DND-41 (cell line): ENCODE measurements around the gene PRKAR1B.
A peak's percentile ranks its signal among the peaks of the same experiment; 100 is the strongest.

Experiments used
- ATAC-seq: fragments of 200-7000 bp; cut with Tn5 transposase; 3 replicates; pipeline ENCODE4 v1.9.1; 2021; ENCODE audit warnings: low read depth; ENCODE audit not compliant: insufficient read depth
- DNase-seq: peaks from one replicate; pipeline ENCODE4 v3.0.0-alpha.2; 2020
- H2AFZ ChIP-seq: 2 replicates; pipeline ENCODE4 v1.6.0; 2012; ENCODE audit warnings: low read depth, low read length
- H3K27ac ChIP-seq: 2 replicates; pipeline ENCODE4 v1.5.1; 2012; ENCODE audit warnings: low read length, inconsistent platforms
- H3K27me3 ChIP-seq: fragments of 200-600 bp; sonication (generic); 2 replicates; pipeline ENCODE4 v1.6.0; 2012; ENCODE audit warnings: low read length, mild to moderate bottlenecking, inconsistent platforms; ENCODE audit not compliant: insufficient read depth, poor library complexity
- H3K36me3 ChIP-seq: 2 replicates; pipeline ENCODE4 v1.5.1; 2012; ENCODE audit warnings: low read length, inconsistent platforms; ENCODE audit not compliant: insufficient read depth
- H3K4me1 ChIP-seq: 2 replicates; pipeline ENCODE4 v1.5.1; 2012; ENCODE audit warnings: mild to moderate bottlenecking, low read length; ENCODE audit not compliant: insufficient read depth
- H3K4me2 ChIP-seq: 2 replicates; pipeline ENCODE4 v1.6.0; 2012; ENCODE audit warnings: mild to moderate bottlenecking, moderate library complexity, low read length, inconsistent platforms; ENCODE audit not compliant: insufficient read depth
- H3K4me3 ChIP-seq, 2 experiments: fragments of 200-600 bp in 1 of 2; shearing (Covaris generic) in 1 of 2; 2 replicates each; pipeline ENCODE4 v1.5.1; 2012 to 2016; ENCODE audit warnings: inconsistent platforms in 2 of 2, low read length in 2 of 2, mild to moderate bottlenecking in 2 of 2, low read depth in 1 of 2, moderate library complexity in 1 of 2
- H3K79me2 ChIP-seq: 2 replicates; pipeline ENCODE4 v1.6.0; 2012; ENCODE audit warnings: low read length, inconsistent platforms; ENCODE audit not compliant: insufficient read depth
- H3K9ac ChIP-seq: 2 replicates; pipeline ENCODE4 v1.6.0; 2012; ENCODE audit warnings: low read depth, mild to moderate bottlenecking, inconsistent platforms, low read length, moderate library complexity
- H3K9me3 ChIP-seq: 2 replicates; pipeline ENCODE4 v1.5.1; 2012; ENCODE audit warnings: low read length, moderate library complexity, mild to moderate bottlenecking, inconsistent platforms; ENCODE audit not compliant: insufficient read depth, severe bottlenecking
- H4K20me1 ChIP-seq: 2 replicates; pipeline ENCODE4 v1.6.0; 2012; ENCODE audit warnings: low read length; ENCODE audit not compliant: insufficient read depth
- EZH2 ChIP-seq: IDR thresholded peaks from 3 replicates; pipeline ENCODE4 v1.6.1; 2012; ENCODE audit warnings: borderline replicate concordance, low read depth, mild to moderate bottlenecking, moderate library complexity, low read length, inconsistent platforms; ENCODE audit not compliant: severe bottlenecking
- TF ChIP-seq, protein P1 (sequence below): IDR thresholded peaks from 2 replicates; pipeline ENCODE4 v1.5.1; 2012; ENCODE audit warnings: borderline replicate concordance, low read length, moderate library complexity, mild to moderate bottlenecking; ENCODE audit not compliant: poor library complexity, severe bottlenecking; ENCODE audit errors: extremely low read depth

PRKAR1B gene

DNA sequence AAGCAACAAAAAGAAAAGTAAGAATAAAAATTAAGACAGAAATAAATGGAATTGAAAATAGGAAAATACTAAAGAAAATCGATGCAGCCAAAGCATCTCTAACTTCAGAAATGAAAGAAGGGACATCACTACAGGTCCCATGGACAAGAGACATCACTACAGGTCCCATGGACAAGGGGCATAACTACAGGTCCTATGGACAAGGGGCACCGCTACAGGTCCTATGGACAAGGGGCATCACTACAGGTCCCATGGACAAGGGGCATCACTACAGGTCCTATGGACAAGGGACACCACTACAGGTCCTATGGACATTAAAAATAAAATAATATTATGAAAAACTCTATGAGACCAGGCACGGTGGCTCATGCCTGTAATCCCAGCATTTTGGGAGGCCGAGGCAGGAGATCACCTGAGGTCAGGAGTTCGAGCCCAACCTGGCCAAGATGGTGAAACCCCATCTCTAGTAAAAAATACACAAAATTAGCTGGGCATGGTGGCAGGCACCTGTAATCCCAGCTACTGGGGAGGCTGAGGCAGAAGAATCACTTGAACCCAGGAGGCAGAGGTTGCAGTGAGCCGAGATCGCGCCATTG is 101.6 kb downstream of the PRKAR1B start:
- no peaks in the 10 kb centered on the region for H3K27me3 ChIP-seq
- H3K9me3 ChIP-seq = peaks cover 56% of the 10 kb centered on the region
- no peak overlapping the region for H2AFZ ChIP-seq
- H3K79me2 ChIP-seq = no peaks in the 10 kb centered on the region
- H3K9ac ChIP-seq = no peak overlapping the region
- H3K4me1 ChIP-seq = no peaks in the 10 kb centered on the region
- no peak for TF ChIP-seq EZH2
- TF ChIP-seq, protein P1, sequence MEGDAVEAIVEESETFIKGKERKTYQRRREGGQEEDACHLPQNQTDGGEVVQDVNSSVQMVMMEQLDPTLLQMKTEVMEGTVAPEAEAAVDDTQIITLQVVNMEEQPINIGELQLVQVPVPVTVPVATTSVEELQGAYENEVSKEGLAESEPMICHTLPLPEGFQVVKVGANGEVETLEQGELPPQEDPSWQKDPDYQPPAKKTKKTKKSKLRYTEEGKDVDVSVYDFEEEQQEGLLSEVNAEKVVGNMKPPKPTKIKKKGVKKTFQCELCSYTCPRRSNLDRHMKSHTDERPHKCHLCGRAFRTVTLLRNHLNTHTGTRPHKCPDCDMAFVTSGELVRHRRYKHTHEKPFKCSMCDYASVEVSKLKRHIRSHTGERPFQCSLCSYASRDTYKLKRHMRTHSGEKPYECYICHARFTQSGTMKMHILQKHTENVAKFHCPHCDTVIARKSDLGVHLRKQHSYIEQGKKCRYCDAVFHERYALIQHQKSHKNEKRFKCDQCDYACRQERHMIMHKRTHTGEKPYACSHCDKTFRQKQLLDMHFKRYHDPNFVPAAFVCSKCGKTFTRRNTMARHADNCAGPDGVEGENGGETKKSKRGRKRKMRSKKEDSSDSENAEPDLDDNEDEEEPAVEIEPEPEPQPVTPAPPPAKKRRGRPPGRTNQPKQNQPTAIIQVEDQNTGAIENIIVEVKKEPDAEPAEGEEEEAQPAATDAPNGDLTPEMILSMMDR = no peak
- no peak overlapping the region for H3K27ac ChIP-seq
- no peak overlapping the region; a peak in 1 of 4 replicates for H3K4me3 ChIP-seq
- ATAC-seq (no peak), DNase-seq (no peak)
- peaks cover 22% of the 10 kb centered on the region; the same call in 1 of the 2 replicates for H3K36me3 ChIP-seq
- H3K4me2 ChIP-seq = no peak overlapping the region
- no peaks in the 10 kb centered on the region for H4K20me1 ChIP-seq

DNA sequence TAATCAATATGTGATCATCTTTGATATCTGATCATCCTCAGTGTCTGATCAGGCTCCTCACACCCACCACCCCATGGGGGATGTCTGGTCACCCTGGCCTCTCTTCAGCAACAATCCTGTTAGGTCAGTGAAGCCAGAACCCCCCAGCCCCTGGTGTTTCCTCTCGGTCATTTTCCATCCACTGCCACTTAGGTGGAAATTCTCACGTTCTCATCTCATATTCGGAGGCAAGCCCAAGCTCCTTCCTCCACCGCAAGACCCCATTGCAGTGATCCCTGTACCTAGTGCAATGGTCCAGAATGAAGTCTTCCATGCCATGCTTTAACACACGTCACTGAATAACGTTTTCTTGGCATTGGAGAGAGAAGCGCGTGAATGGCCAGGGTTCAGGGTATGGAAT is 103.6 kb downstream of the PRKAR1B start:
- H2AFZ ChIP-seq = no peak overlapping the region
- DNase-seq (no peak), ATAC-seq (no peak)
- no peak overlapping the region for H3K9ac ChIP-seq
- peaks cover 19% of the 10 kb centered on the region for H3K4me1 ChIP-seq
- no peaks in the 10 kb centered on the region for H3K79me2 ChIP-seq
- no peak overlapping the region for H3K4me3 ChIP-seq
- peaks cover 61% of the 10 kb centered on the region for H3K9me3 ChIP-seq
- H3K27ac ChIP-seq = no peak overlapping the region
- TF ChIP-seq EZH2 = no peak
- TF ChIP-seq, protein P1 = no peak
- H4K20me1 ChIP-seq = no peaks in the 10 kb centered on the region
- H3K4me2 ChIP-seq = no peak overlapping the region
- no peaks in the 10 kb centered on the region for H3K27me3 ChIP-seq
- H3K36me3 ChIP-seq = peaks cover 22% of the 10 kb centered on the region; the same call in 1 of the 2 replicates

DNA sequence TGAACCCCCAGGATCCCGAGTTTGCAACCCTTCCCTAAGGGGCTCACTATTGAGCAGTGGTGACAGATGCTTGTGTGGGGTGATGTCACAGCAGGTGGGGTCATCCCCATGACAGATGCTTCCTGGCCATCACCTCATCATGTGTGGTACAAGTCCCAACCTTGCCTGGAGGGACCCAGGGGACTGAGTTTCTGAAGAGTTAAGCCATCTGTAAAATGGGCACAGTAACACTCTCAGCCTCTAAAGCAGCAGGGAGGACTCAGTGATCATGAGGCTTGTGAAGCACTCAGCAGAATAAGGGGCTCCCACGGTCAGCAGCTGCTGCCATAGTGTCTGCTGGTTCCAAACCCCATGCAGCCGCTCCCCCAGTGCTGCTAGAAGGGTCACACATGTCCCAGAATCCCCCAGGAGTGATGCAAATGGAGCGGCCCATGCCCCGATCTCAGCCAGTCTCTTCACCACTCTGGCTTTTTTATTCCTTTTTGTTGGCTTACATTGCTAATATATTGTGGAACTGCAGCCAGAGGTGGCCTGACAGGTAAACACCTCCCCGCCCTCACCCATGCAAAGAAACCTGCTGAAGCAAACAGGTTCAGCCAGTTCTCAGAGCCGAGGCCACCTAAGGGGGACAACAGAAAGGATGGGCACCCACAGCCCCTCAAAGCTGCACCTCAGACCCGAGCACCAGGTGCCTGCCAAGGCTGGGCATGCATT is 105.4 kb downstream of the PRKAR1B start:
- no peak for DNase-seq
- Histone ChIP-seq H3K4me2 (no peak overlapping the region), H3K36me3 (peaks cover 22% of the 10 kb centered on the region; the same call in 1 of the 2 replicates), H3K79me2 (peaks cover 10% of the 10 kb centered on the region), H4K20me1 (no peaks in the 10 kb centered on the region), H3K4me3 (0 out of 4 replicates have a peak overlapping the region, but pooled peaks of 1 of the 2 experiments have one; percentile 16), H3K9ac (no peak overlapping the region), H3K27ac (no peak overlapping the region), H2AFZ (no peak overlapping the region), H3K9me3 (peaks cover 57% of the 10 kb centered on the region), H3K4me1 (peaks cover 37% of the 10 kb centered on the region), H3K27me3 (no peaks in the 10 kb centered on the region)
- ATAC-seq = no peak
- TF ChIP-seq, protein P1 = no peak
- no peak for TF ChIP-seq EZH2
